K562 (cell line): Measurements from ENCODE around the gene APOL4. TPM values are rescaled to one million over a fixed set of nuclear protein-coding genes. Genes with fewer than 3 reads are reported as not detected.

Experiments used
- ATAC-seq: fragments of 200-7000 bp; cut with Tn5 transposase; 3 replicates; pipeline ENCODE4 v1.9.1; 2020; ENCODE audit warnings: moderate library complexity
- BruUV-seq: library from RNA; stranded (reverse); fragments of 400-500 nt; replicated peaks from 2 replicates; lab custom pipeline; 2021; lab: Mats Ljungman, UMichigan
- CTCF ChIA-PET: fragments of 300-600 bp; formaldehyde crosslinking; extraction: SDS; loops from one replicate; lab custom pipeline; 2021; ENCODE audit warnings: low intra/inter-chr PET ratio; lab: Yijun Ruan, JAX
- POLR2A ChIA-PET: fragments of 300-600, 350-650 bp; sonication (Branson Sonifier 250); formaldehyde crosslinking; extraction: SDS; loops from one replicate; lab custom pipeline; 2021; ENCODE audit warnings: antibody characterized with exemption, inconsistent platforms; lab: Yijun Ruan, JAX
- DNase-seq, 4 experiments: peaks; one replicate each; pipeline versions ENCODE4 v3.0.0 to v3.0.0-alpha.2; 2011 to 2018; ENCODE audit warnings: low spot score in 3 of 4, mixed read lengths in 3 of 4; ENCODE audit errors: extremely low read depth in 1 of 4
- FAIRE-seq: peaks from 2 replicates; lab custom pipeline; 2011; peaks lifted over from hg19 to GRCh38; lab: Jason Lieb, UNC
- H2AFZ ChIP-seq: 2 replicates; pipeline ENCODE4 v1.6.0; 2011; ENCODE audit warnings: low read depth, low read length, control low read depth, inconsistent platforms
- H3K27ac ChIP-seq: fragments of 200-600 bp; 3 replicates; pipeline ENCODE4 v1.8.0; 2011; ENCODE audit warnings: low read depth, mild to moderate bottlenecking, control low read depth, inconsistent platforms, low read length, moderate library complexity, mixed read lengths; ENCODE audit errors: extremely low read depth
- H3K27me3 ChIP-seq, 2 experiments: fragments of 300-600 bp in 1 of 2; 2 replicates in 1 of 2; 3 replicates in 1 of 2; pipeline versions ENCODE4 v1.6.0 to v1.8.0; 2011; ENCODE audit warnings: inconsistent platforms in 2 of 2, low read length in 2 of 2, mild to moderate bottlenecking in 1 of 2, mixed read lengths in 1 of 2, moderate library complexity in 1 of 2; ENCODE audit not compliant: control insufficient read depth in 2 of 2, insufficient read depth in 2 of 2
- H3K36me3 ChIP-seq: fragments of 300-600 bp; 3 replicates; pipeline ENCODE4 v1.8.0; 2011; ENCODE audit warnings: mild to moderate bottlenecking, low read length, inconsistent platforms; ENCODE audit not compliant: control insufficient read depth, insufficient read depth
- H3K4me1 ChIP-seq, 2 experiments: fragments of 200-600 bp in 1 of 2; replicated peaks in 1 of 2; 2 replicates in 1 of 2; 3 replicates in 1 of 2; pipeline versions ENCODE4 v1.5.1 to v1.8.0; 2011; ENCODE audit warnings: inconsistent platforms in 2 of 2, low read length in 2 of 2, mild to moderate bottlenecking in 1 of 2, mixed read lengths in 1 of 2, moderate library complexity in 1 of 2; ENCODE audit not compliant: control insufficient read depth in 2 of 2, insufficient read depth in 2 of 2
- H3K4me2 ChIP-seq: 2 replicates; pipeline ENCODE4 v1.6.1; 2011; ENCODE audit warnings: low read length, control low read depth, inconsistent platforms, mixed read lengths; ENCODE audit not compliant: insufficient read depth
- H3K4me3 ChIP-seq: fragments of 200-600 bp; sonication (generic), shearing (Covaris generic); 2 replicates; pipeline ENCODE4 v1.5.1; 2016; ENCODE audit warnings: control low read depth, inconsistent platforms
- H3K79me2 ChIP-seq: fragments of 200-600 bp; 3 replicates; pipeline ENCODE4 v1.8.0; 2011; ENCODE audit warnings: low read length, inconsistent platforms; ENCODE audit not compliant: control insufficient read depth, insufficient read depth
- H3K9ac ChIP-seq, 2 experiments: 2 replicates each; pipeline versions ENCODE4 v1.6.0 to v1.6.1; 2011; ENCODE audit warnings: low read depth in 2 of 2, low read length in 2 of 2, control low read depth in 1 of 2, inconsistent platforms in 1 of 2, mild to moderate bottlenecking in 1 of 2, mixed read lengths in 1 of 2; ENCODE audit not compliant: insufficient read depth in 1 of 2
- H3K9me1 ChIP-seq: one replicate; pipeline ENCODE4 v1.6.0; 2011; ENCODE audit warnings: inconsistent platforms, mild to moderate bottlenecking, low read length, moderate library complexity; ENCODE audit not compliant: control insufficient read depth, insufficient read depth
- H3K9me3 ChIP-seq: replicated peaks from 2 replicates; pipeline ENCODE4 v1.5.1; 2011; ENCODE audit warnings: low read depth, low read length, inconsistent platforms; ENCODE audit not compliant: control insufficient read depth, insufficient read depth
- H4K20me1 ChIP-seq: replicated peaks from 2 replicates; pipeline ENCODE4 v1.6.1; 2011; ENCODE audit warnings: low read length, inconsistent platforms, mixed read lengths; ENCODE audit not compliant: control insufficient read depth, insufficient read depth
- GTF2B ChIP-seq: IDR thresholded peaks from 2 replicates; pipeline ENCODE4 v1.6.1; 2011; ENCODE audit not compliant: insufficient read length; ENCODE audit errors: extremely low read depth
- NFIC ChIP-seq: fragments of 450-650 bp; IDR thresholded peaks from 2 replicates; pipeline ENCODE4 v1.6.1; 2017; ENCODE audit warnings: mild to moderate bottlenecking, inconsistent platforms
- PHF8 ChIP-seq: fragments of 200-600 bp; sonication (generic); IDR thresholded peaks from 2 replicates; pipeline ENCODE4 v1.6.1; 2012; ENCODE audit warnings: mixed run types, mild to moderate bottlenecking, inconsistent platforms, low read length, moderate library complexity, borderline replicate concordance
- RBM22 ChIP-seq: fragments of 200-400 bp; formaldehyde crosslinking; IDR thresholded peaks from 2 replicates; pipeline ENCODE4 v1.6.1; 2018; ENCODE audit warnings: low read length, low read depth; ENCODE audit not compliant: poor library complexity, severe bottlenecking
- RFX1 ChIP-seq: fragments of 450-650 bp; IDR thresholded peaks from 2 replicates; pipeline ENCODE4 v1.6.1; 2016; ENCODE audit warnings: mild to moderate bottlenecking, moderate library complexity
- SIRT6 ChIP-seq: IDR thresholded peaks from one replicate; pipeline ENCODE4 v1.6.1; 2012; ENCODE audit warnings: low read depth, mild to moderate bottlenecking, control low read depth, inconsistent platforms, low read length, moderate library complexity
- SREBF2 ChIP-seq: sonication (generic); formaldehyde crosslinking; IDR thresholded peaks from 2 replicates; pipeline ENCODE4 v1.4.0; 2020; ENCODE audit warnings: mild to moderate bottlenecking, missing genetic modification reagents
- TAF9B ChIP-seq: fragments of 450-650 bp; IDR thresholded peaks from 2 replicates; pipeline ENCODE4 v1.6.1; 2018; ENCODE audit warnings: mild to moderate bottlenecking; ENCODE audit not compliant: partially characterized antibody
- TCF7 ChIP-seq: sonication (generic); IDR thresholded peaks from 2 replicates; pipeline ENCODE4 v1.6.1; 2016; ENCODE audit warnings: antibody characterized with exemption, borderline replicate concordance
- ZNF134 ChIP-seq: fragments of 250-450 bp; sonication (Bioruptor Pico); conservative IDR thresholded peaks from 2 replicates; pipeline ENCODE4 v1.4.0; 2020
- ZNF184 ChIP-seq: sonication (generic); formaldehyde crosslinking; IDR thresholded peaks from 2 replicates; pipeline ENCODE4 v1.5.0; 2020; ENCODE audit warnings: missing genetic modification reagents
- ZNF23 ChIP-seq: fragments of 250-450 bp; sonication (Bioruptor Pico); IDR thresholded peaks from 2 replicates; pipeline ENCODE4 v1.4.0; 2020; ENCODE audit warnings: mild to moderate bottlenecking
- WGBS: fragments of 100-300 bp; shearing (Covaris generic); methylation state at CpG from one replicate; pipeline ENCODE4 v1.1.6; 2016; ENCODE audit warnings: low coverage, mixed read lengths; ENCODE audit not compliant: insufficient coverage; ENCODE audit errors: missing lambda C conversion rate; 5-methylcytosine and 5-hydroxymethylcytosine counted together
- in situ Hi-C: fragments of 300-500 bp; cut with MboI; formaldehyde crosslinking; loops from 4 replicates; pipeline ENCODE4 v1.15.0; 2018; ENCODE audit warnings: inconsistent platforms, mixed read lengths
- intact Hi-C: fragments of 100-400 bp; cut with micrococcal nuclease; formaldehyde crosslinking; loops from 2 replicates; pipeline ENCODE4 v1.14.2; 2022
- polyA plus RNA-seq, 8 experiments: library from polyadenylated mRNA; depleted of rRNA in 4 of 8; stranded (reverse) in 5 of 8; unstranded in 3 of 8; fragments of >200 nt; fragmentation: Nextera tagmentation in 2 of 8; fragmentation: Illumina TruSeq in 1 of 8; extraction: Ambion mirVana in 2 of 8; extraction: Trizol in 1 of 8; gene quantifications; 2 replicates each; pipeline versions ENCODE4 v1.2.1 to v1.2.3, GENCODE V29; 2011 to 2014; ENCODE audit warnings: inconsistent platforms in 1 of 8, missing spikeins in 1 of 8
- total RNA-seq, 7 experiments: library from RNA; depleted of rRNA in 6 of 7; stranded (reverse); fragments of >200 nt in 6 of 7; fragmentation: Illumina TruSeq in 2 of 7; extraction: Trizol in 2 of 7; gene quantifications; 2 replicates each; pipeline versions ENCODE4 v1.2.1 to v1.2.3, GENCODE V29; 2011 to 2021; ENCODE audit warnings: low replicate concordance in 1 of 7

The APOL4 gene
- total and polyA plus RNA-seq, 9 of the 15 experiments (the other 6 are each of a cell fraction or from before 2014, with no cell fraction given) = 6.5 to 15.0 (median 9.8) TPM

DNA sequence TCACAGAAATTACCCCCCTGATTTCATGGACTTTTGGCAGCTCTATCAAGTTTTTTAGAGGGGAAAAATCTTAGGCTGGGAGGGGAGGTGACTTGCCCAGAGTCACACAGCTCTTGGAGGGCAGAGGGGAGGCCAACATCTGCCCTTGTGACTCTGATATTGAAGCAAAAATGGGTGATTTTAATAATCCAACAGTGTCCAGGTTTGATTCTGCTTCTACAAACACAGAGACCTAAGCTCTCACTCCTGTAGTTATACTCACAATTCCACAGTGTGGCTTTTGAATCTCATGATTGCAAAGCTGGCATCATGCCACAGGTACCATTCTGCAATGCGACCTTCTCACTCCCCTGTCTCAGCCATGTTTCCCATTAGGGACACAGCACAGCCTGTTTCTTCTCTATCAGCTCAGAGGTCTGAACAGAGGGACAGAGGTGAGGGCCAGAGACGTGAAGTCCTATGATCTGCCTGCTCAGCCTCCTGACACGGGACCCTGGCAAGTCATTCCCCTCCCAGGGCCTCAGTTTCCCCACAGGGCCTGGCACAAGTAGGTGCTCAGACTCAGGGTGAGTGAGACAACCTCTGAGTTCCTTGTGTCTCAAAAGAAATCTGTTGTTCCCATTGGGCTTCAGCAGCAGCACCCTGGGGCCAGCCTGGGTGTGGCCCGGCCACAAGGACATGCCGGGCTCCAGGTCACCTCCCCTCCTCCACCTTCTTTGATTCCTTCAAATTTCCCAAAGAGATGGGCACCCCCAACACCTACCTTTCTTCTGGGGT, 37.0 kb upstream of the APOL4 start:
- CTCF ChIA-PET = no interaction called here

More for the DNA sequence above, 37.0 kb upstream of the APOL4 start:
- Histone ChIP-seq H3K79me2 (peaks cover 23% of the 10 kb centered on the region), H3K9me3 (peaks cover 2% of the 10 kb centered on the region; the same call in 1 of the 2 replicates), H3K4me1 (peaks cover 4 to 6% of the 10 kb centered on the region in 2 experiments; a peak in 4 of 5 replicates), H3K27ac (peak overlapping the region; percentile 87), H4K20me1 (no peaks in the 10 kb centered on the region), H3K4me2 (peak overlapping the region; percentile 97), H3K4me3 (peak overlapping the region; percentile 59), H3K36me3 (peaks cover 3% of the 10 kb centered on the region; the same call in 1 of the 3 replicates), H3K9me1 (no peaks in the 10 kb centered on the region), H3K27me3 (no peaks in the 10 kb centered on the region), H2AFZ (peak overlapping the region; percentile 94), H3K9ac (peak overlapping the region; percentile 74 to 89)
- FAIRE-seq (peak; percentile 70), DNase-seq (peak; percentile 36 to 48 (median 45)), ATAC-seq (peak; percentile 66)
- WGBS = 0% methylated on average over 5 of the region's 5 CpGs
- TF ChIP-seq ZNF23 (CRISPR knock-in tag) (no peak), NFIC (peak; percentile 59), TCF7 (no peak), TAF9B (peak; percentile 5), SIRT6 (no peak), RFX1 (no peak), RBM22 (no peak), ZNF184 (CRISPR knock-in tag) (0 out of 2 replicates have a peak, but pooled peaks have one; percentile 47), GTF2B (no peak), SREBF2 (CRISPR knock-in tag) (no peak), ZNF134 (CRISPR knock-in tag) (no peak), PHF8 (no peak)
- POLR2A ChIA-PET = interaction anchor here (0.6 to 3.2 kb wide), 9 partner anchors 8 to 252 kb away, joined by 3 to 15 read pairs (median 3); partner anchors contain the start of genes APOL1 and APOL3
- intact Hi-C loops (loop anchor here (5.0 kb wide), 1 partner anchor 39 kb away; no protein-coding TSS in a partner anchor), in situ Hi-C loops (no loop called here)
- no TSS peak for BruUV-seq
